ENCODE results near the gene SFMBT2. TPM values are rescaled to one million over a fixed set of nuclear protein-coding genes. Genes with fewer than 3 reads are reported as not detected.
A peak's percentile ranks its signal among the peaks of the same experiment; 100 is the strongest.

The SFMBT2 gene
- total RNA-seq, 2 experiments from 2014 or later, result 7.9 to 8.3 TPM

GRCh38 chr10:7424919-7425318, 14.1 kb upstream of the SFMBT2 start:
- no peaks in the 10 kb centered on the region for H3K9me2 ChIP-seq (ENCODE audit: insufficient read depth, low read length)
- CTCF ChIA-PET (ENCODE audit: unreplicated experiment), result no interaction called here
- no peak overlapping the region for H3K4me3 ChIP-seq (ENCODE audit: low read depth, low read length, poor library complexity, severe bottlenecking)
- H3K79me2 ChIP-seq (ENCODE audit: insufficient read depth, low read depth, low read length), result no peaks in the 10 kb centered on the region
- DNase-seq (ENCODE audit: low spot score), result no peak
- no peaks in the 10 kb centered on the region for H3K36me3 ChIP-seq (ENCODE audit: insufficient read depth, low read length)
- H3K4me2 ChIP-seq (ENCODE audit: low read length), result no peak overlapping the region
- TF ChIP-seq CTCF (conservative IDR thresholded peaks at IDR 0.05; ENCODE audit: low read length), result no peak
- TF ChIP-seq EZH2phosphoT487 (IDR thresholded peaks at IDR 0.05; ENCODE audit: borderline replicate concordance, low read depth, low read length), result no peak
- peaks cover 3% of the 10 kb centered on the region for H3K4me1 ChIP-seq (ENCODE audit: insufficient read depth, low read length, poor library complexity, severe bottlenecking)
- H3K27ac ChIP-seq (ENCODE audit: low read depth, low read length, poor library complexity, severe bottlenecking), result no peak overlapping the region
- H4K20me1 ChIP-seq (ENCODE audit: insufficient read depth, low read length), result no peaks in the 10 kb centered on the region
- intact Hi-C loops (cut with micrococcal nuclease; ENCODE audit: unreplicated experiment), result loop anchor here (5.0 kb wide), 2 partner anchors 102 to 262 kb away; no protein-coding TSS in a partner anchor
- POLR2A ChIA-PET, result interaction anchor here (1.9 kb wide), 1 partner anchor 11 kb away, joined by 5 read pairs; no protein-coding TSS in a partner anchor
- H3K9me3 ChIP-seq (ENCODE audit: low read length), result no peaks in the 10 kb centered on the region
- H2AFZ ChIP-seq (ENCODE audit: low read length), result 0 out of 2 replicates have a peak overlapping the region, but pooled peaks have one; percentile 20
- BruUV-seq (replicated peaks), result no TSS peak

GRCh38 chr10:7424315-7424714, 13.5 kb upstream of the SFMBT2 start:
- H3K4me3 ChIP-seq (ENCODE audit: low read depth, low read length, poor library complexity, severe bottlenecking), result no peak overlapping the region
- H3K9me3 ChIP-seq (ENCODE audit: low read length), result no peaks in the 10 kb centered on the region
- H3K4me1 ChIP-seq (ENCODE audit: insufficient read depth, low read length, poor library complexity, severe bottlenecking), result peaks cover 3% of the 10 kb centered on the region
- H3K36me3 ChIP-seq (ENCODE audit: insufficient read depth, low read length), result no peaks in the 10 kb centered on the region
- no peak overlapping the region for H3K27ac ChIP-seq (ENCODE audit: low read depth, low read length, poor library complexity, severe bottlenecking)
- DNase-seq (ENCODE audit: low spot score), result peak; percentile 61
- no TSS peak for BruUV-seq (replicated peaks)
- no peaks in the 10 kb centered on the region for H4K20me1 ChIP-seq (ENCODE audit: insufficient read depth, low read length)
- ChIA-PET CTCF (ENCODE audit: unreplicated experiment) (interaction anchor here (0.8 kb wide), 1 partner anchor 101 kb away, joined by 3 read pairs; no protein-coding TSS in a partner anchor), POLR2A (interaction anchor here (0.7 to 1.9 kb wide), 4 partner anchors 12 to 921 kb away, joined by 3 to 5 read pairs (median 3); partner anchors contain the start of gene SFMBT2)
- no peak overlapping the region for H3K4me2 ChIP-seq (ENCODE audit: low read length)
- H3K79me2 ChIP-seq (ENCODE audit: insufficient read depth, low read depth, low read length), result no peaks in the 10 kb centered on the region
- H3K9me2 ChIP-seq (ENCODE audit: insufficient read depth, low read length), result no peaks in the 10 kb centered on the region
- intact Hi-C loops (cut with micrococcal nuclease; ENCODE audit: unreplicated experiment), result loop anchor here (5.0 kb wide), 2 partner anchors 103 to 263 kb away; no protein-coding TSS in a partner anchor
- TF ChIP-seq EZH2phosphoT487 (IDR thresholded peaks at IDR 0.05; ENCODE audit: borderline replicate concordance, low read depth, low read length) (no peak), CTCF (conservative IDR thresholded peaks at IDR 0.05; ENCODE audit: low read length) (peak; percentile 58)
- H2AFZ ChIP-seq (ENCODE audit: low read length), result peak overlapping the region; percentile 20; the same call in 1 of the 2 replicates

GRCh38 chr10:7423521-7423920, 12.7 kb upstream of the SFMBT2 start:
- intact Hi-C loops (cut with micrococcal nuclease; ENCODE audit: unreplicated experiment), result loop anchor here (5.0 kb wide), 2 partner anchors 104 to 264 kb away; no protein-coding TSS in a partner anchor
- POLR2A ChIA-PET, result interaction anchor here (1.0 to 1.3 kb wide), 2 partner anchors 13 to 22 kb away, joined by 3 read pairs; partner anchors contain the start of gene SFMBT2
- no peaks in the 10 kb centered on the region for H3K36me3 ChIP-seq (ENCODE audit: insufficient read depth, low read length)
- no peaks in the 10 kb centered on the region for H3K4me1 ChIP-seq (ENCODE audit: insufficient read depth, low read length, poor library complexity, severe bottlenecking)
- DNase-seq (ENCODE audit: low spot score), result no peak
- CTCF ChIA-PET (ENCODE audit: unreplicated experiment), result no interaction called here
- no peak overlapping the region for H2AFZ ChIP-seq (ENCODE audit: low read length)
- TF ChIP-seq EZH2phosphoT487 (IDR thresholded peaks at IDR 0.05; ENCODE audit: borderline replicate concordance, low read depth, low read length) (no peak), CTCF (conservative IDR thresholded peaks at IDR 0.05; ENCODE audit: low read length) (no peak)
- H3K4me2 ChIP-seq (ENCODE audit: low read length), result no peak overlapping the region
- H3K4me3 ChIP-seq (ENCODE audit: low read depth, low read length, poor library complexity, severe bottlenecking), result no peak overlapping the region
- no peaks in the 10 kb centered on the region for H4K20me1 ChIP-seq (ENCODE audit: insufficient read depth, low read length)
- no peaks in the 10 kb centered on the region for H3K9me2 ChIP-seq (ENCODE audit: insufficient read depth, low read length)
- no TSS peak for BruUV-seq (replicated peaks)
- H3K27ac ChIP-seq (ENCODE audit: low read depth, low read length, poor library complexity, severe bottlenecking), result no peak overlapping the region
- no peaks in the 10 kb centered on the region for H3K9me3 ChIP-seq (ENCODE audit: low read length)
- H3K79me2 ChIP-seq (ENCODE audit: insufficient read depth, low read depth, low read length), result no peaks in the 10 kb centered on the region

Measured in OCI-LY7 (cell line).